RWPE2 (cell line): Measurements from ENCODE around the gene TMEM106C.

Experiments used
- ATAC-seq: fragments of 200-7000 bp; cut with Tn5 transposase; 3 replicates; pipeline ENCODE4 v1.9.1; 2021; ENCODE audit warnings: low read depth
- DNase-seq: peaks from one replicate; pipeline ENCODE4 v3.0.0-alpha.2; 2020; ENCODE audit warnings: low spot score
- H3K27ac ChIP-seq: fragments of 450-650 bp; 2 replicates; pipeline ENCODE4 v1.5.1; 2017; ENCODE audit warnings: mild to moderate bottlenecking; ENCODE audit not compliant: poor library complexity, severe bottlenecking
- H3K27me3 ChIP-seq: fragments of 250-450 bp; sonication (Bioruptor Pico); 2 replicates; pipeline ENCODE4 v1.5.1; 2021; ENCODE audit warnings: mild to moderate bottlenecking, moderate library complexity; ENCODE audit not compliant: insufficient read depth, poor library complexity, severe bottlenecking
- H3K36me3 ChIP-seq: fragments of 250-450 bp; sonication (Bioruptor Pico); 2 replicates; pipeline ENCODE4 v1.5.1; 2020; ENCODE audit warnings: low read depth, mild to moderate bottlenecking, moderate library complexity
- H3K4me1 ChIP-seq: fragments of 250-450 bp; sonication (Bioruptor Pico); 2 replicates; pipeline ENCODE4 v1.5.1; 2021; ENCODE audit warnings: mild to moderate bottlenecking, moderate library complexity; ENCODE audit not compliant: insufficient read depth, poor library complexity, severe bottlenecking
- H3K4me3 ChIP-seq: fragments of 250-450 bp; sonication (Bioruptor Pico); 2 replicates; pipeline ENCODE4 v1.5.1; 2021; ENCODE audit warnings: mild to moderate bottlenecking, moderate library complexity; ENCODE audit not compliant: severe bottlenecking
- H3K9me3 ChIP-seq: fragments of 250-450 bp; sonication (Bioruptor Pico); 2 replicates; pipeline ENCODE4 v1.5.1; 2021; ENCODE audit warnings: mild to moderate bottlenecking, moderate library complexity; ENCODE audit not compliant: severe bottlenecking
- TF ChIP-seq, protein P1 (sequence below): fragments of 450-650 bp; IDR thresholded peaks from one replicate; pipeline ENCODE4 v1.5.1; 2017; ENCODE audit warnings: mild to moderate bottlenecking, moderate library complexity; ENCODE audit not compliant: poor library complexity, severe bottlenecking

The TMEM106C gene

DNA sequence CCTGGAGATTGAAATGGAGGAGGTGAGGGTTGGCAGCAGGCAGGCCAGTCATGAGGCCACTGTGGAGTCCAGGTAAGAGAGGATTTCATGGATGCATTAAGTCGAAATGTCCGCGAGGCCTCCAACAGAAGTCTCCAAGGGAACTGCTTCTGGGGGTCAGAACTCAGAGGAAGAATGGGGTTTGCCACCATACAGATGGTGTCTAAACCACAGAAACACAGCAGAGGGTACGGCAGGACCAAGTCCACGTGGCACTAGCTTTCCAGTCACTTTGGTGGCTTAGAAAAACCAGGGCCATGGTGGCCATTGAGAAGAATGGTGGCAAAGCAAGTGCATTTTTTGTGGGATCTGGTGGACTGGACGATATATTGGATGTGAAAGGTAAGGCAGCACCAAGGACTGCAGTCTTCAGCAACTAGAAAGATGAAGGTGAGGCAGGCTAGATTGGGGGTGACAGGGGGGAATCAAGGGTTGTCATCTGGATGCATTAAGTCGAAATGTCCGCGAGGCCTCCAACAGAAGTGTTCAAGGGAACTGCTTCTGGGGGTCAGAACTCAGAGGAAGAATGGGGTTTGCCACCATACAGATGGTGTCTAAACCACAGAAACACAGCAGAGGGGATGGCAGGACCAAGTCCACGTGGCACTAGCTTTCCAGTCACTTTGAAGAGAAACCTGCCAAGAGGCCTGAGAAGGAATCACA is 22.5 kb upstream of the TMEM106C start:
- peaks cover 5% of the 10 kb centered on the region for H3K4me1 ChIP-seq
- H3K4me3 ChIP-seq: no peak overlapping the region

DNA sequence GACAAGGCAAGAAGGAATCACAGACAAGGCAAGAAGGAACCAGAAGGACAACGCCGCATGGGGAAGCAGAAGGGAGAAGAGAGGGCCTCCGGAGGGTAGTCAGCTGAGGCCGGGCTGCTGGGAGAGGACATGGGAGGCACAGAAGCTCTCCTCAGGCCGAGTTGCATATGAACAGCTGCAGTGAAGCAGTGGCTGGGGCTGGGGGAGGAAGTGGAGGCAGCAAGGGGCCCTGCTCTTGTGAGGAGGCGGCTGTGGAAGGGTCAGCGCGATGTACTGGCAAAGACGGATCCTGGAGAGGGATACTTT is 22.0 kb upstream of the TMEM106C start:
- H3K27me3 ChIP-seq: no peaks in the 10 kb centered on the region
- H3K36me3 ChIP-seq: no peaks in the 10 kb centered on the region
- H3K4me3 ChIP-seq: no peak overlapping the region
- no peak overlapping the region for H3K27ac ChIP-seq
- peaks cover 11% of the 10 kb centered on the region for H3K4me1 ChIP-seq
- ATAC-seq: no peak
- DNase-seq: no peak
- H3K9me3 ChIP-seq: no peaks in the 10 kb centered on the region
- TF ChIP-seq, protein P1, sequence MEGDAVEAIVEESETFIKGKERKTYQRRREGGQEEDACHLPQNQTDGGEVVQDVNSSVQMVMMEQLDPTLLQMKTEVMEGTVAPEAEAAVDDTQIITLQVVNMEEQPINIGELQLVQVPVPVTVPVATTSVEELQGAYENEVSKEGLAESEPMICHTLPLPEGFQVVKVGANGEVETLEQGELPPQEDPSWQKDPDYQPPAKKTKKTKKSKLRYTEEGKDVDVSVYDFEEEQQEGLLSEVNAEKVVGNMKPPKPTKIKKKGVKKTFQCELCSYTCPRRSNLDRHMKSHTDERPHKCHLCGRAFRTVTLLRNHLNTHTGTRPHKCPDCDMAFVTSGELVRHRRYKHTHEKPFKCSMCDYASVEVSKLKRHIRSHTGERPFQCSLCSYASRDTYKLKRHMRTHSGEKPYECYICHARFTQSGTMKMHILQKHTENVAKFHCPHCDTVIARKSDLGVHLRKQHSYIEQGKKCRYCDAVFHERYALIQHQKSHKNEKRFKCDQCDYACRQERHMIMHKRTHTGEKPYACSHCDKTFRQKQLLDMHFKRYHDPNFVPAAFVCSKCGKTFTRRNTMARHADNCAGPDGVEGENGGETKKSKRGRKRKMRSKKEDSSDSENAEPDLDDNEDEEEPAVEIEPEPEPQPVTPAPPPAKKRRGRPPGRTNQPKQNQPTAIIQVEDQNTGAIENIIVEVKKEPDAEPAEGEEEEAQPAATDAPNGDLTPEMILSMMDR: no peak

More for the DNA sequence above, 22.5 kb upstream of the TMEM106C start:
- no peak overlapping the region for H3K27ac ChIP-seq
- no peak for ATAC-seq
- no peaks in the 10 kb centered on the region for H3K27me3 ChIP-seq
- no peak for DNase-seq
- H3K9me3 ChIP-seq: no peaks in the 10 kb centered on the region
- TF ChIP-seq, protein P1: no peak
- H3K36me3 ChIP-seq: no peaks in the 10 kb centered on the region

DNA sequence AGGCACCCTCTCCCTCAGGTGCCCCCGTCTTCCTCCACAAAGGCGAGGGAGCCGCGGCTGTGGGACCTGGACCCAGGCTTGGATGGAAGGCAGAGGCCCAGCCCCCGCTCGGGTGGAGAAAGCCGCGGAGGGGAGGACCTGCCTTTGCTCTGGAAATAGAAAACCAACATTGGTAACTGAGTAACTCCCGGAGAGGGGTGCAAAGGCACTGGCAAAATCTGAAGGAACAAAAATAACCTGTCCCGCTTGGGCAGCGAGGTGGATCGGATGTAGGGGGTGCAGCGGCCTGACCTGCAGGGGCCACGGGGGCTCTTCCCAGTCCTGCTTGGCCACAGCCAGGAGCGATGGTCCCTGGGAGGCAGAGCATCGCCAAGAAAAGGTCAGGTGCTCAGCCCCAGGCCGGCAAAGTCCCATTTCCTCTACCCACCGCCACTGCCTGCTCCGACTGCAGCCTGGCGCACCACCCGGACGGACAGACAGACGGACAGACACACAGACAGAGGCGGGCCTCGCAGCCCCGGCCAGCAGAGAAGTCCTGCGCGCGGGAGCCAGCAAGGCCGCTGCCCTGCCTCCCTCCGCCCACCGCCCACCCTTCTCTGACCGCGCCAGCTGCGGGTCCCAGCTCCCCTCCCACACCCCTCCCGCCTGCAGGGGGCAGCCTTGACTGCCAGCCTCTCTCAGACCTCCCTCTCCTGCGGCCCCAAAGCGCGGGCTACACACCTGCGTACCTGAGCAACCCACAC is 21.4 kb upstream of the TMEM106C start:
- no peak for DNase-seq
- Histone ChIP-seq H3K27me3 (no peaks in the 10 kb centered on the region), H3K36me3 (no peaks in the 10 kb centered on the region), H3K4me1 (peaks cover 17% of the 10 kb centered on the region), H3K9me3 (no peaks in the 10 kb centered on the region), H3K4me3 (no peak overlapping the region), H3K27ac (no peak overlapping the region)
- TF ChIP-seq, protein P1: no peak
- no peak for ATAC-seq

DNA sequence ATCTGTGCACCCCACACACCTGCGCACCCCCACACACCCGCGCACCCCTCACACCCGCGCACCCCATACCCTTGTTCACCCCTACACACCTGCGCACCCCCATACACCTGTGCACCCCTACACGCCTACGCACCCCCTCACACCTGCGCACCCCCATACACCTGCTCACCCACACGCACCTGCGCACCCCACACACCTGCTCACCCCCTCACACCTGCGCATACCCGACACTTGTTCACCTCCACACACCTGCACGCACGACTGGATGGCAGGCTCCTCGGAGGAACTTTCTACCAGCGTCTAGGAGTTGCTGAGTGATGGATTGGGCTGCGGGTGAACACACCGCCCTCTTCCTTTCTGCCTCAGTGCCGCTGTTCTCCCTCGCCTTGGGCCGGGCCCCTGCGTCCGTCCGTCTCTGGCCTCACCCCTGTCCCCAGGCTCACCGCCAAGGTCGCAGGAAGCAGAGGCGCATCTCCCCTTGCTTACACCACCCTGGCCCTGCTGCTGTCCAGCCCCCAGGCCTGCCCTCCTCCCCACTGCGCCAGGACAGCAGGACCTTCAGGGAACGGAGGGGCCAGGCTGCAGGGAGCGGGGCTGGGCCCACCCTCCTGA is 20.7 kb upstream of the TMEM106C start:
- no peak overlapping the region for H3K4me3 ChIP-seq
- DNase-seq (no peak), ATAC-seq (no peak)
- H3K27ac ChIP-seq: no peak overlapping the region
- peaks cover 18% of the 10 kb centered on the region for H3K4me1 ChIP-seq
- TF ChIP-seq, protein P1: no peak
- no peaks in the 10 kb centered on the region for H3K36me3 ChIP-seq
- H3K27me3 ChIP-seq: no peaks in the 10 kb centered on the region
- no peaks in the 10 kb centered on the region for H3K9me3 ChIP-seq
